ENCODE measurements around the gene MACF1.

GRCh38 chr1:39157304-39157703 lies 47.2 kb upstream of the MACF1 start:
- TF ChIP-seq EZH2 (IDR thresholded peaks at IDR 0.05; ENCODE audit: low read length, unreplicated experiment): no peak
- TF ChIP-seq CTCF (conservative IDR thresholded peaks at IDR 0.05; ENCODE audit: low read depth, low read length): no peak
- no peak for TF ChIP-seq EZH2phosphoT487 (IDR thresholded peaks at IDR 0.05; ENCODE audit: borderline replicate concordance, low read length)

Data from PC-3 (cell line).